Osteocyte (in vitro differentiated cells): Measurements from ENCODE around the gene TMCO4. TPM values are rescaled to one million over a fixed set of nuclear protein-coding genes. Genes with fewer than 3 reads are reported as not detected.
"Not testable (repeated sequence)": the region's sequence is repeated elsewhere in the genome, so short reads cannot be mapped to it uniquely, and the experiment has no call there.

Experiments used
- DNase-seq: peaks from one replicate; pipeline ENCODE4 v3.0.0; 2021; ENCODE audit warnings: mixed read lengths; ENCODE audit not compliant: unreplicated experiment; ENCODE audit errors: extremely low spot score
- H3K27ac Mint-ChIP-seq: one replicate; pipeline ENCODE4 v1.8.0; 2021; ENCODE audit warnings: mild to moderate bottlenecking, mixed read lengths; ENCODE audit not compliant: unreplicated experiment
- H3K27me3 Mint-ChIP-seq: one replicate; pipeline ENCODE4 v1.8.0; 2021; ENCODE audit warnings: mixed read lengths; ENCODE audit not compliant: unreplicated experiment
- H3K36me3 Mint-ChIP-seq: one replicate; pipeline ENCODE4 v1.8.0; 2021; ENCODE audit warnings: mixed read lengths; ENCODE audit not compliant: unreplicated experiment
- H3K4me1 Mint-ChIP-seq: one replicate; pipeline ENCODE4 v1.8.0; 2021; ENCODE audit warnings: mixed read lengths; ENCODE audit not compliant: unreplicated experiment
- H3K4me3 Mint-ChIP-seq: one replicate; pipeline ENCODE4 v1.8.0; 2021; ENCODE audit warnings: mild to moderate bottlenecking, moderate library complexity, mixed read lengths; ENCODE audit not compliant: unreplicated experiment
- H3K9me3 Mint-ChIP-seq: one replicate; pipeline ENCODE4 v1.8.0; 2021; ENCODE audit warnings: mixed read lengths; ENCODE audit not compliant: unreplicated experiment
- total RNA-seq: library from RNA; stranded (reverse); gene quantifications from 2 replicates; pipeline ENCODE4 v1.2.1, GENCODE V29; 2021
- TF ChIP-seq, protein P1 (sequence below): fragments of 200-600 bp; sonication (generic); IDR thresholded peaks from 2 replicates; pipeline ENCODE4 v1.5.0; 2021; ENCODE audit warnings: antibody characterized with exemption, mild to moderate bottlenecking, moderate library complexity

The TMCO4 gene
- total RNA-seq, 1 donor from 2014 or later: 12.1 TPM

DNA sequence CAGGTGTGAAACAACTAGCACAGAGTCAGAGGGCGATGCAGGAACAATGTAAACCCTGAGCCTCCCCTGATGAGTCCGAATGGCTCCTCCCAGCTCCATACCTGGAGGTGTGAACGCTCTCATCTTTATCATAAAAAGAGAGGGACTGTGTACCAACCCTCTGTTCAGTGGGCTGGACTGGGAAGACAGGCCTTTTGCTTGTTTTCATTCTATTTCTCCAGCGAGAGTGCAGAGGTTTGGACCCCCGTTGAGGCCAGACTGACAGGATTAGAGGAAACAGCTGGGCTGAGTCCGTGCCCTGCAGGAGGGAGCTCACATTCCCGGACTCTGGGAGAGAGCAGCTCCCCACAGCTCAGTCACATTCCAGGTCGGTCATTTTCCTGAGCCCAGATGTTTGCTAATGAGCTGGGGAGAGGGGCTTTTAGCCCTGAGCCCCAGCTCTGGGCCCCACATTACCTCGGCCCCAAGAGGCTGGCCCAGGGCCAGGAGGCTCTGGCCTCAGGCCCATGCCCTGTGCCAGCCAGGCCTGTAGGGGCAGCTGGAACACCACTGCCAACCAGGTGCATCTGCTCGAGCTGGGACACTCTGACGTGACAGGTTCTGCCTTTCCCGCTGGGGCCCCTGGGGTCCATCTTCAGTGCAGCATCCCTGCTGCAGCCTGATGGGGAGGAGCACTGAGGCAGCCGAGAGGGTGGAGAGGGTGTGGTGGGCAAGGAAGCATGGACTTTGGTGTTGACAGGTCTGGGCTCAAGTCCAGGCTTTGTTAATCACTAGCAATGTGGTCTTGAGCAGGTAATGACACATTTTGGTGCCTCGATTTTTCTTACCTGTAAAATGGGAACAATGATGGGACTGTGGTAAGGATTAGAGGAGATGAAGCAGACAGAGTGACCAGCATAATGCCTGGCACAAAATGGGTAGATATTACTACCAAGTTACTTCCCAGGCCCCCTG, 159.1 kb downstream of the TMCO4 start:
- no peaks in the 10 kb centered on the region for H3K36me3 Mint-ChIP-seq
- peak; percentile 93 for DNase-seq
- TF ChIP-seq, protein P1, sequence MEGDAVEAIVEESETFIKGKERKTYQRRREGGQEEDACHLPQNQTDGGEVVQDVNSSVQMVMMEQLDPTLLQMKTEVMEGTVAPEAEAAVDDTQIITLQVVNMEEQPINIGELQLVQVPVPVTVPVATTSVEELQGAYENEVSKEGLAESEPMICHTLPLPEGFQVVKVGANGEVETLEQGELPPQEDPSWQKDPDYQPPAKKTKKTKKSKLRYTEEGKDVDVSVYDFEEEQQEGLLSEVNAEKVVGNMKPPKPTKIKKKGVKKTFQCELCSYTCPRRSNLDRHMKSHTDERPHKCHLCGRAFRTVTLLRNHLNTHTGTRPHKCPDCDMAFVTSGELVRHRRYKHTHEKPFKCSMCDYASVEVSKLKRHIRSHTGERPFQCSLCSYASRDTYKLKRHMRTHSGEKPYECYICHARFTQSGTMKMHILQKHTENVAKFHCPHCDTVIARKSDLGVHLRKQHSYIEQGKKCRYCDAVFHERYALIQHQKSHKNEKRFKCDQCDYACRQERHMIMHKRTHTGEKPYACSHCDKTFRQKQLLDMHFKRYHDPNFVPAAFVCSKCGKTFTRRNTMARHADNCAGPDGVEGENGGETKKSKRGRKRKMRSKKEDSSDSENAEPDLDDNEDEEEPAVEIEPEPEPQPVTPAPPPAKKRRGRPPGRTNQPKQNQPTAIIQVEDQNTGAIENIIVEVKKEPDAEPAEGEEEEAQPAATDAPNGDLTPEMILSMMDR: peak; percentile 40
- no peaks in the 10 kb centered on the region for H3K27me3 Mint-ChIP-seq
- no peak overlapping the region for H3K4me3 Mint-ChIP-seq
- peak overlapping the region; percentile 79 for H3K27ac Mint-ChIP-seq
- peaks cover 51% of the 10 kb centered on the region for H3K4me1 Mint-ChIP-seq
- no peaks in the 10 kb centered on the region for H3K9me3 Mint-ChIP-seq

DNA sequence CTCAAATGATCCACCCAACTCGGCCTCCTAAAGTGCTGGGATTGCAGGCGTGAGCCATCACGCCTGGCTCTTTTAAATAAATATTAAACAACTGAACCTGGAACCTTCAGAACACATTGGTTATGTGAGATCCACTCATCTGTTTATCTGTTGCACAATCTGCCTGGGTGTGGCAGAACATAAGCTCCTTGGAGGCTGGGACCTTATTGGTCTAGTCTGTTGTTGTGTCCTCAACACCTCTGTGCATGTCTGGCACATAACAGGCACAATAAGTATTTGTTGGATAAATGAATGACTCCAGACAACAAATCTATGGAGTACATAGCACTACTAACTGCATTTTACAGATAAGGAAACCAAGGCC, 159.7 kb downstream of the TMCO4 start:
- H3K27me3 Mint-ChIP-seq: no peaks in the 10 kb centered on the region
- no peaks in the 10 kb centered on the region for H3K36me3 Mint-ChIP-seq
- H3K4me1 Mint-ChIP-seq: peaks cover 50% of the 10 kb centered on the region
- H3K4me3 Mint-ChIP-seq: no peak overlapping the region
- no peak for DNase-seq
- H3K27ac Mint-ChIP-seq: peak overlapping the region; percentile 79
- H3K9me3 Mint-ChIP-seq: no peaks in the 10 kb centered on the region
- TF ChIP-seq, protein P1: no peak

DNA sequence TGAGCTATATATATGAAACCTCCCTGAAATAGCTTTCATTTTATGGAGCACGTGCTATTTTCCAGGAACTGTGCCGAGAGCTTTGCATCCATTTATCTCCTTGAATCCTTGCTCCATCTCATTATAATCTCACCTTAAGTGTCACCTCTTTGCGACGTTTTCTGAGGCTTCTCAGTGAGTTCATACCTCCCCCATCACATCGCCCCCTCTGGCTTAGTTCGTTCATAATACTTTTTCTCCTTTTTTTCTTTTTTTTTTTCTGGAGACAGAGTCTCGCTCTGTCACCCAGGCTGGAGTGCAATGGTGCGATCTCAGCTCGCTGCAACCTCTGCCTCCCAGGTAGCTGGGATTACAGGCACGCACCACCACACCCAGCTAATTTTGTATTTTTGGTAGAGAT, 160.5 kb downstream of the TMCO4 start:
- H3K36me3 Mint-ChIP-seq, DNase-seq, H3K9me3 Mint-ChIP-seq, H3K4me3 Mint-ChIP-seq, H3K27ac Mint-ChIP-seq, H3K27me3 Mint-ChIP-seq: not testable (repeated sequence)
- peaks cover 50% of the 10 kb centered on the region for H3K4me1 Mint-ChIP-seq

DNA sequence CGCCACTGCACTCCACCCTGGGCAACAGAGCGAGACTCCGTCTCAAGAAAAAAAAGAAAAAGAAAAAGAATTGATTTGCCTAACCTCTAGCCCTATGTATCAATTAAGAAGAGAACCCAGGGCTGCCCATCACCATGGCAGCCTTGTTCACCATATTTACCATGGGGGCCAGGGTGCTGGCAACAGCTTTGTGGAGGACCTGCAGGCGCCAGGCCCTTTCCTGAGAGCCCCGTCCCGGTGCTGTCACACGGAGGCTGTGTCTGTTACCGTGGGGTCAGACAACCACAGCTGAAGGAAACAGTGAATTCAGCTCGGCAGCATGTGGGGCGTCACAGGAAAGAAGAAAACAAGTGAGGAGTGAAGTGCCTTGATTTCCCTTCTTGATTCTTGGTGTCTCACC, 162.1 kb downstream of the TMCO4 start:
- Mint-ChIP-seq H3K36me3 (no peaks in the 10 kb centered on the region), H3K4me3 (no peak overlapping the region), H3K27ac (no peak overlapping the region), H3K4me1 (peaks cover 40% of the 10 kb centered on the region), H3K27me3 (no peaks in the 10 kb centered on the region), H3K9me3 (no peaks in the 10 kb centered on the region)
- TF ChIP-seq, protein P1: no peak
- DNase-seq: no peak

DNA sequence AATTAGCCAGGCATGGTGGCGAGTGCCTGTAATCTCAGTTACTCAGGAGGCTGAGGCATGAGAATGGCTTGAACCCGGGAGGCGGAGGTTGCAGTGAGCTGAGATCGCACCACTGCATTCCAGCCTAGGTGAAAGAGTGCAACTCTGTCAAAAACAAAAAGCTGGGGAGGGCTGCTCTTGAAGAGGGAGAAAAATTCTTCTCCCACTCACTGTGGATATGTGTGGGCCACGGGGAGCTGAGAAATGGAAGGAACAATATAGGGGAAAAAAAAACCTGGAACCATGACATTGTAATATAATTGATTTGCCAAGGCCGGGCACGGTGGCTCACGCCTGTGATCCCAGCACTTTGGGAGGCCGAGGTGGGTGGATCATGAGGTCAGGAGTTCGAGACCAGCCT, 163.0 kb downstream of the TMCO4 start:
- not testable (repeated sequence) for H3K27ac Mint-ChIP-seq, H3K36me3 Mint-ChIP-seq, H3K4me3 Mint-ChIP-seq, H3K27me3 Mint-ChIP-seq, H3K9me3 Mint-ChIP-seq, DNase-seq
- peaks cover 37% of the 10 kb centered on the region for H3K4me1 Mint-ChIP-seq

DNA sequence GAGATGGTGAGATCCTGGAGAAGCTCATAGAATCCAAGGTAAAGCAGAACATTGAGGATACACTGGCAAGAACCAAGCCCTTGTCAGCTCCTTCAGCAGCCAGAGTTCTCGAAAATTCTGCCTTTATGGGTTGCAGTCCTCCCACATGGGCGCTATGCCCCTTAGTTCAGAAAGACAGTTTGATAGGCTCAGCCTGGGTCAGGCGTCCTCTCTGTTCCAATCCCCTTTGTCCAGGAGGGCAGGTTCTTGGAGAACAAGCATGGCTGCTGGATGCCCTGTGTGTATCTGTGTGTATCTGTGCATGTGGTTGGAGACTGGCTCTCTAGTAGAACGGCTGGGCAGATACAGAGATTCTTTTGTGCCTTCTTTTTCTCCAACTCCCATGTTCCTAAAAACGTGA, 163.7 kb downstream of the TMCO4 start:
- H3K4me3 Mint-ChIP-seq: no peak overlapping the region
- H3K9me3 Mint-ChIP-seq: no peaks in the 10 kb centered on the region
- TF ChIP-seq, protein P1: no peak
- peaks cover 31% of the 10 kb centered on the region for H3K4me1 Mint-ChIP-seq
- DNase-seq: no peak
- no peaks in the 10 kb centered on the region for H3K27me3 Mint-ChIP-seq
- H3K27ac Mint-ChIP-seq: no peak overlapping the region
- no peaks in the 10 kb centered on the region for H3K36me3 Mint-ChIP-seq
